GM21423 (cell line): ENCODE measurements around the gene DAND5.

ENCODE experiments used
- ATAC-seq: cut with Tn5 transposase; IDR thresholded peaks from one replicate; pipeline ENCODE4 v1.9.1; 2021; ENCODE audit warnings: mild to moderate bottlenecking, moderate library complexity; ENCODE audit not compliant: unreplicated experiment

Gene DAND5

DNA sequence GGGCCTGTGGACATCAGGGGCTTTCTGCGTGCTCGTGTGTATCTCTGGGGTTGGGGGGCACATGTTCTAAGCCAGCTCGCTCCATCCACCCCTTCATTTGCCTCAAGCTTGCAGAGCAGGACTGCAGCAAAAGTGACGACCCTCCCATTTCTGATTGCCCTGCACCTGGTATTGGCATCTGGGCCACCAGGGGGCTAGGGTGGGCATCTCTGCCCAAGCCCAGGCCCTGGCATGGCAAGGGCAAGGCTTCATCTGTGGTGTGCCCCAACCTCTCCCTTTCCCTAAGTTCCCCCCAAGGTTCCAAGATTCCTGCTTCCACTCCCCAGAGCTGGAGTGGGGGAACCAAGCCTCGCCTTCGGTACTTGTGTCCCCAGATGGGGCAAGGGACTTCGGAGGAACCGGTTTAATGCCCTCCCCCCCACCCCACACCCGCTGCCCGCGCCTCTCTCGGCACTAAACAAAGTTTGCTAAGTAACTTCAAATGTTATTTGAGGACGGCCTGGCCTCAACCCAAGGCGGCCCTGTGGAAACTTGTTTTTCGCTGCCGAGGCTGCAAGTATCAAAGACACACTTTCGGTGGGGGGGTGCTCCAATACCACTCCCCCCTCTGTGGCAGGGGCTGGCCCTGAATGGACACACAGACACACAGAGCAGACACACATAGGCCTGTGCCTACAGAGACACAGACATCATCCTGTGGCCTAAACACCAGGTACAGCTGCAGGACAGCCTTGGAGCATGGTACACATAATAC is 38.1 kb downstream of the DAND5 start:
- no peak for ATAC-seq

DNA sequence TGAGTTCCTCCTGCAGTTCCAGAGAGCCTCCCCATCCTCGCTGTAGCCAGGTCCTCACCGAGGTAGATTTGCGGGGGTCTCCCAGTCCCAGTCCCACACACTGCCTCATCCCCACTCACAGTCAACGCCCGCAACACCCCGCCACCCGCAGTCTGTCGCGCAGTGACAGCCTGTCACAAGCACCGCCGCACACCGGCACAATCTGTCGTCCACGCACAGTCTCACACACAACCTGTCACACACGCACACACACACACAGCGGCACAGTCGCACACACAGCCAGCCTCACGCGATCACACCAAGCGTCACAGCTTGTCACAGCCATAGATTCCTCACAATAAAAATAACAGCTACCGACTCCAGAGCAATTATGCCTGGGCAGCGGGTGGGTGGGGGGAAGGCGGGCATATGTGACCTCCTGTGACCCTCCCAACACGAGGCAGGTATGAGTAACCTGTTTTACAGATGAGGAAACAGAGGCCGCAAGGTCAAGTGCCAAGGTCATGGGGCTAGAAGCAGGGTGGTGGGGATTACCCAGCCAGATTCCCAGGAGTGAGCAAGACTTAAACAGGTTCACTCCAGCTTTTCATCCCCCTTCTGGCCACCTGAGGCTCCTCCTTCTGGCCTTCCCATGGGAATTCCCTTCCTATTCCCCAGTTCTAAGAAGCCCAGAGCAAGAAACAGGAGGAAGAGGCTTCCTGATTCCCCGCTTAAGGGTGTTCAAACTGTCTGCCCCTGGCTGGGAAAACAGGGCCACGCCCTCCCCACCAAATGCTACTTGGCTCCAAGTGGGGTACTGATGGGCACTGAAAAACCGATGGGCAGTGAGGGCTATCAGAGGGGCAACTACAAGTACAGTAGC is 39.8 kb downstream of the DAND5 start:
- no peak for ATAC-seq

DNA sequence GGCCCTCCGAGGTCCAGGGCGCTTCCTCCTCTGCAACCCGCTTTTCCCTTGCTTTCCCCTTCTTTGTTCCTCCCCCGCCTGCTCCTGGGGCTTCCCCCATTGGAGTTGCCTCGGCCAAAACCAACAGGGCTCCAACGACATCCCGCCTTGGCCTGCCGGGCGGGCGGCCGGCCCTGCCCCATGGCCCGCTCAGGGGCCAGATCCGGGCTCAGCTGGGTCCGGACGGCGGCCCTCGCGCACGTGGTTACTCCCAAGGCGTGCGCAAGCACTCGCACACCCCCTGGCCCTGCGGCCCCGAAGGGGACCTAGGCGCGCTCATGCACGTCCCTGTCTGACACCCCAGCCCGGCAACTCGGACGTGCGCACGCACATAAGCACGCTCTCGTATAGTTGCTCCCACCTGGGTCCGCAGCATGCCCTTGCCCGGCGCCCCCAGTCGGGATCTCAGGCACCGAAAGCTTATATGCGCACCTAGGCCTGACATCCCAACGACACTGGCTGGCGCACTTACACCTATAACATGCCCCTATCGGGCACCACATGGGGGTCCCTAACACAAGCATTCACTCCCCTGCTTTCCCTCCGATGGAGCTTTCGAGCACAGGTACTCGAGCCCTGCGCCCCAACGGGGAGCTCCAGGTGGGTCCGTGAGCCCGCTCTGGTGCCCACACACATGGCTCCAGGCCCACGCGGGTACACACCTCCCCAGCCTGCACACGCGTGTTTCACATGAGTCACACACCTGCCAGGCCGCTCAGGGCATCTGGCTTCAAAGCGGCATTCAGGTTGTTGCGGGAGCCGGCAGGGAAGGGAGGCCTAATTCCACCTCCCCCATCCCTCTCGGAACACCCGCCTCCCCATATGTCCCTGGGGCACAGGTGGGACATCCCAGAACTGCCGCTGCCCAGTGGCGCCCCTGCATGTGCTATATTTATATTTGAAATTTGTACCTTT is 40.9 kb downstream of the DAND5 start:
- no peak for ATAC-seq

DNA sequence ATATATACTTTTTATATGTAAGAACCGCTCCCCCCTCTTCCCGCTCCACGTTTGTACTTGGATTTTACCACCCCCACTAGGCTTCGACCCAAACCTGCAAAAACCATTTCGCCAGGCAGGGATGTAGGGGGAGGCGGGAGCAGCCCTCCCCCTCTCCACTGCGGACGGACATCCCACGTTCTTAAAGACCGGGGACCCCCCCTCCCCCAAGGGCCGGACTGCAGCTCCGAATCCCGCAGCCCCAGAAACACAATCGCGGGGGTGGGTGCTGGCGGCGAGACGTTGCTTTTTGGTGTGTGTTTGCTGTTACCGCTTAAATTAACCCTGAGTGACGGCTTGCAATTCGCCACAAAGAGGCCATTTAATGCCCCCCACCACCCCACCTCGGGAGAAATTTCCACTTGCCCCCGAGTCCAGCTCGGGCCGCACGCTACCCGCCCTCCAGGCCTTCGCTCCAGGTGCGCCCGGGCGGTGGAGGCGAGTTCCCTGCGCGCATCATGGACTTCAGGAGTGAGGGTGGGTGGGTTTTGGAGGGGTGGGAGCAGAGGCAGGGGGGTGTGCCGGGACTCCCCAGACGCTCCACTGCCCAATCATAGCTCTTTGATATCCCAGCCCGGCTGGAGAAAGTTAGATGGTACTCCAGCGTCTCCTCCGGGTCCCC is 41.7 kb downstream of the DAND5 start:
- ATAC-seq, result no peak

DNA sequence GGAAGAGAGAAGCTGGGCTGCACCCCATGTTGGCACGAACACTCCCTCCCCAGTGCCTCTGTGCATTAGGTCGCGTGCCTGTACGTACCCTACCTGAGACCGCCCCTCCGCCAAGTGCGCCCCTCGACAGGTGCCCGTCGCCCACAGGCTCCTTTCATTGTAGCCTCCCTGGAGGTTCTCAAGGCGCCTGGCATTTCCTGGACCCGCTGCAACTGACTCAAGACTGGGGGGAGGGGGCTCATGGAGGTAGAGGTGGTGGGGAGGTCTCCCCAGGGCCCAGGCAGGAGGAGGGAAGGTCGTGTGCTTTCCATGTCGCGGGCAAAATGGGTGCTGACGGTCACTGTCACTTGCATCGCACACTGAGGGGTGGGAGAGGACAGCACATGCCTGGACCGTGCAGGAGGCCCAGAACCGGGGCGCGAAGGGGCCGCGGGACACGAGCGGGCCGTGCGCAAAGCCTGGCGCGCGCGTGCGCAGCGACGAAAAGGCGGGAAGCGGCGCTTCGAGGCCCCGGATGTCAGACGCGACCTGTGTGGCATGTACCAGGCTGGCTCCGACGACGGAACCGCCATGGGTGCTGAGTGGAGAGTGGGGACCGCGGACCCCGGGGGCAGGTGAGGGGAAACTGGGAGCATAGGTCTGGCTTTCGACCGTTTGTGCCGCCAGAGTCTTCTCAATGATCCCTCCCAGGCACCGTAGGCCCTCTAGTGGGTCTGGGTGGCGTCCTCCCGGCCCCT is 42.4 kb downstream of the DAND5 start:
- ATAC-seq, result no peak

DNA sequence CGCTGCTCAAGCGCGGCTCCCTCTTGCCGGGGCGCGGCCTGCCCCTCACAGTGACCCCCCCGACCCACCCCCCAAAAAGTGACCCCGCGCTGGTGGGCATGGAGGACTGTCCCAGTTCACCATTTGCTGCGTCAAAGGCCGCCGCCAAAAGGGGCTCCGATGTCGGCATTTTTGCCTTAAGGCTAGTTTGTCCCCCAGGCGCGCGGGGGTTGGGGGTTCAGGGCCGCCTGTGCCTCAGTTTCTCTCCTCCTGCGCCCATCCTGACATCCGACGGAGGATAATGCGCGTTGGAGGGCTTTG is 43.0 kb downstream of the DAND5 start:
- ATAC-seq, result no peak

DNA sequence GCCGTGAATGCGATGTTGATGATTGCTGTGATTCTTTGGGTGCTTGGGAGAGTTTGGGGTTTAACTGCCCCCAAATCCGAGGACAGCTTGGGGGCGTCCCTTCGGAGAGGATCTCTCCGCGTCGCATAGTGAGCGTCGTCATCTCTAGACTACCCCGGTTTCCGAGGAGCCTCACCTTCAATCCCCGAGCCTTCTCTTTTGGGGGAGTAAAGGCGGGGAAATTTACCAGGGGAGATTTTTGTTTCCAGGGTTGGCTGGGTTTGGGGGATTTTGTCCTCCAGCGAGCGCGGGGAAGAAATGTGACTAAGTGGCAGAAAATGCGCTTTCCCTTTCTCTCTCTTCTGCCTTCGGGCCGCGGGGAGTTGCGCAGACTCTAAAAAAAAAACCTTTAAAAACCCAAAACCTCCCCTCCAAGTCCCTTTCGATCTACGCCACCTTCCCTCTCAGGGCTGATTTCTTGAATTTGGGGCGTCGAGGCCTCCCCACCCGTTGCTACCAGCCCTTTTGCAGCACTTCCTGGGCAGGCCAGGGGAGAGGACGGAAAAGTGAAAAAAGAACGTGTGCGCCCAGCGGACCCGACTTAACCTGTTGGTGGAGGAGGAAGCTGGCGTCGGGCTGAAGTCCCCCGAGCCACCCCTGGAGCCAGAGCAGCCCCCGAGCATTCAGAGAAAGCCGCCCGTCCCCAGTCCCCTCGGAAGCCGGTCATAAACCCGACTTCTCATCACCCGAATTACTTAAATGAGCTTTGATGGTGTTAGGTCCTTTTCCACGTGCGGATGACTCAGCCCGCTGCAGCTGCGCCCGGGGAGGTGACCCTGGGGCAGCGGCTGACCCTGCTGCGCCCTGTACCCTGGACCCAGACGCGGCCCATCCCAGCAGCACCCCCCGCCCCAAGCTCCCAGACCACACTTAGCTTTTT is 43.6 kb downstream of the DAND5 start:
- no peak for ATAC-seq

DNA sequence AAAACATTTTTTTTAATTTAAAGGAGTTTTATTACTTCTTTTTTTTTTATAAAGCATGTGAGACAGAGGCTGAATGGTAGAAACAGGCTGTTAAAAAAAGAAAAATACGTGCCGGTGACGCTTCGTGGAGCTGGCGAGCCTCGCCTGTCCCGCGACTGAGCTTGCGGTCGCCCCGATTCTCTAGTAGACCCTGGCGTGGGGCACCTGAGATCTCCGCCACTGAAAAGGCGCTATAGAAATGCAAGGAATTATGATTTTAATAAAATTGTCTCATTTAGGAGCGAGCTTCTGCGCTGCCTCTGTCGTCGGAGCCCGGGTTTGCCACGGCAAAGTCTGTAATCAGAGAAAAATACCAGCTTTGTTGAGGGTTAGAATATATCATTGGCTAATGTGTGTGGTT is 44.3 kb downstream of the DAND5 start:
- no peak for ATAC-seq

DNA sequence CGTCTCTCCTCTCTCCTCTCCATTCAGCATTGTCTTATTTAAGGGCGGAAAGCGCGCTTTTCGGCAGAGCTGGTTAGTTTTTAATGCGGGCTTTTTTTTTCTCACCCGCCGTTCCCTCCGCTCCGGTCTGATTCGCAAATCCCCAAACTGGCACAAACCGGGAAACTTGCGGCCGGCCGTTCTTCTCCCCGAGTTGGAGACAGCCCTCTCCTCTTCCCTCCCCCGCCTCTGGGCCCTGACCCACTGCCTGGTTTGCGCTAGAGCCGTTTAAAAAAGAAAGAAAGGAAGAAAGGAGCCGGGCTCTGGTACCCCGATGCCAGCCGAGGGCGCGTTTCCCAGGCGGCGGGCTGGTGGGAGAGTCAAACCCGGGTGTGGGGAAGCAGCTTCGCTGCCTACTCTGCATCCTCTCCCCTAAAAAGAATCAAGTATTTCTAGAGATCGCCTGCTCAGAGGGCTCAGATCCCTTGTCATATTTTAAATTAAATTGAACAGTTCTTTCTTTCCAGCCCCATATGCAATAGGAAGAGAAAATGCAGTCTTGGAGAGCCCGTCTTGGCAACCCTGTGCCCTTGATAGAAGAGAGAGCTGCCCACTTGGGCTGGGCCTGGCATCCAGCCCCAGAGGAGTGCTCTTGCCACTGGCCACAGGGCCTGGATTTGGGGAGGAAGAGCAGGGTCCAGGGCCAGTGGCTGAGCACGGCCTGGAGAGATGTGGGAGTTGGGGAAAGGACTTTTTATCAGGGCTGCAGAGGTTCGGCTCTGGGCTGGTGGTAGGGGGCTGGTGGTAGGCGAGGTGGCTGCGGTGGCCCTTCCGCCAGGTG is 44.9 kb downstream of the DAND5 start:
- ATAC-seq, result no peak

DNA sequence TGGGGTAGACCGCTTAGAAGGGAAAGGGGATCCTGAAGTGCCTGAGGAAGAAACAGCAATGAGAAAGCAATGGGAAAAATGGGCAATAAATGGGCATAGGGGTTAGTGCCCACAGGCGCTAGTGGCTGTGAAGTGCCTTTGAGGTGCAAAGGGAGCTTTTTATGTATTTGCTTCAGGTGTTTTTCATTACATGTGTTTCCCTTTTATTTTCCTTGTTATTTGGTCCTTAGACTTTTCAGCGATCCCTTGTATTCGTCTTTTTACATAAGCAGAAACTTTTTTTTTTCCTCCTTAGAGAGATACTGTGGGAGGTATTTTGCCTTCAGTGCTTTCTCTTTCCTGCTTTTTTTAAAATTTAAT is 45.5 kb downstream of the DAND5 start:
- ATAC-seq, result no peak

DNA sequence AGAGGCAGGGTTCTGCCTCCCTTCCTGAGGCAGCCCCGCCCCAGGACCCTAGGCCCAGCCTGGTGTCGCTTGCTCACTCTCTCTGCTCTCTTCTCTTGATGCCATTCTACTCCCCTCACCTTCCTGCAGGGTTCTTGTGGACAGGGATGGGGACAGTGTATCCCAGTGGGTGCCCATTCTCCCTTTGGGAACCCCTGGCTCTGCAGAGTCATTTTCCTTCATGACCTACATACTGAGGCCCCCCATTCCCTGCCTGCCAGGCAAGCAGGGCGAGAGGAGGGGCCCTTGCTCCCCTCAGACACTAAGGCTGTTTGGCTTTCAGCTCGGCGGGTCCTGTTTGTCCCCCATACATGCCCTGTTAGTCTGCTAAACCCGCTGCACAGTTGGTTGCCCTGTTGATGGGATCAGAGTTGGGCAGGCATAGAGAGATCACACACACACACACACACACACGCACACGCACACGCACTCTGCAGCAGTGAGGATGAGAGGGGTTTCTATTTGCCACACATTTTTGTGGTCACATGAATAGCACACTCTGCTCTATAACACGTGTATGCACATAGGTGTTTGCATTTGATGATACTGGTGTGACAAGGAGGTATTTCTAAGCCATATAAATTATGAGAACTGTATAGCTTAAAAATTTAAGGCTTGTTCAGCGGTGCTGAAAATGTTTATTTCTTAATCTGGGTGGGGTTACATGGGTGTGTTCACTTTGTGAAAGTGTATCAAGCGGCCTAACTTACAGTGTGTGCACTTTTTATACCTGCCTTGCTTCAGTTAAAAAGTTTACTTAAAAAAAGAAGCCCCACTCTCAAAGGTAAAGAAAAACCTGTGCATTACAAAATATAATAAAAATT is 46.2 kb downstream of the DAND5 start:
- ATAC-seq, result no peak

DNA sequence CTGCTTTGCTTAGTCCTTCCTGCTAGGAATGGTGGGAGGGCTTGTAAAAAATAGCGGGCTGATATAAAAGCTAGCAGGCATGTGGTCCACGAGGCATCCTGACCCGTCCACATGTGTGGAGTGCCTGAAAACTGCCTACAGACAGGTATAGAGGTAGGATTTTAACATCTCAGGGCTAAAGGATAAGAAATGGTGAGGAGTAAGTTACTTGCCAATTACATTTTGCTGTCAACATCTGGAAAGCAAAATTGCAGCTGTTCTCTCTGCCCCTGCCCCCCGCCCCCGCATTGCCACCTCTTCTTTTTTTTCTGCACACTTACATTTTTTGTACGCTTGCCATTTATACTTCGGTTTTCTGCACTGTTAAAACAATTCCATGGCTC is 46.9 kb downstream of the DAND5 start:
- ATAC-seq, result no peak

DNA sequence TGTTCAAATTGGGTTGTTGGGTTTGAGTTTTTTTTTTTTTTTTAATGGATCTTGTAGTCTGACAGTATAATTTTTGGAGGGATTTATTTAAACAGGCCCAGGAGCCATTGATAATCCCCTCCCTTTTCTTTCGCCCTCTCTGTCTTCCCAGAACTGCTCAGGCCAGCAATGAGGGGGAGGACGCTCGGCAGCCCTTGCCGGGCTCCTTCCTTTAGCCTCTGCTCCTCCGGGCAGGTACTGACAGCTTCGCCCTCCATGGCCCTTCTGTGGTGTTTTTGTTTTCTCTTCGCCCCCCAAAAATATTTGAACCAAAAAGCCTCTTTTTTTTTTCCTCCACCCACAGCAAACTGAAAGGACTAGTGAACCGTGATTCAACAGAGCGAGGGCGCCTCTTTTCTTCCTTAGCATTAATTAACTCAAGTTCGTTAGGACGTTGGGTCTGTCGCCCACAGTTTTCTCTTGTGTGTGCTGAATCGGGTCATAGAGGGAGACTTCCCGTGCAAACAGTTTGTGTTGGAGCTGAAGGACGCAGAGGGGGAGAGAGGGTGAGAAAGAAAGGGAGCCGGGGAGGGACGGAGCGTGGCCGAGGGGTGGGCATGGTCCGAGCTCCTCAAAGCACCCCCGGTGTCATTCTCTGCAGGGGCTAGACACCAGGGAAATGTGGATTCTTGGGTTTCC is 47.4 kb downstream of the DAND5 start:
- ATAC-seq, result no peak

DNA sequence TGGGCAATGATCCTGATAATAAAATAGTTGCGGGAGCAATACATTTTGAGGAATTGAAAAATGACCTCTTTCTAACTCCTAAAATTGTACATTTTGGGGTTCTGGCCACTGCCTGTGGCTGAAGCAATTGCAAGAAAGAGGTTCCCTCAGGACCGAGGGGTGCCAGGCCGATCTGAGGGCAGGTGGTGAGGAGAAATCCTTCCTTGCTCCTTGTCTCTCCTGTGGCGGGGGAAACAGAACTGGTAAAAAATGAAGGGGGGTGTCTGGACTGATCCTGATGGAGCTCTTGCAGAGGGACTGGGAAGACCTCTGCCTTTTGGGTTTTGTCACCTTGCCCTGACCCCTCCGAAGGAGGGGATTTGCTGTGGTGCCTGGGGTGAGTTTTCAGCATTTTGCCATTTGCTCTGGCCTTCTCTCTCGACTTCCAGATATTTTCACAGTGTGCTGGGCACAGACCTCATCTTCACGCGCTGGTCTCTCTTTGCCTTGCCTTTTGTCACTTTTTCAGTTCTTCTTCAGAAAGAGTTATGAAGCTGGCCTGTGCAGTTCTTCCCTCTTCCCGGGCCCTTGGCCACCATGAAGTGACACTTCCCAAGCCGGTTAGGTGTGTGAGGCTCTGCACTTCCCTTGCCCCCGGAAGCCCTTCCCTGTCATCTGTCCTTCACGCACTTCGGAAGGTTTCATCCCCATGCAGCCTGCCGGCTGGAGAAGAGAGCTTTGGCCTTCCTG is 48.1 kb downstream of the DAND5 start:
- no peak for ATAC-seq

DNA sequence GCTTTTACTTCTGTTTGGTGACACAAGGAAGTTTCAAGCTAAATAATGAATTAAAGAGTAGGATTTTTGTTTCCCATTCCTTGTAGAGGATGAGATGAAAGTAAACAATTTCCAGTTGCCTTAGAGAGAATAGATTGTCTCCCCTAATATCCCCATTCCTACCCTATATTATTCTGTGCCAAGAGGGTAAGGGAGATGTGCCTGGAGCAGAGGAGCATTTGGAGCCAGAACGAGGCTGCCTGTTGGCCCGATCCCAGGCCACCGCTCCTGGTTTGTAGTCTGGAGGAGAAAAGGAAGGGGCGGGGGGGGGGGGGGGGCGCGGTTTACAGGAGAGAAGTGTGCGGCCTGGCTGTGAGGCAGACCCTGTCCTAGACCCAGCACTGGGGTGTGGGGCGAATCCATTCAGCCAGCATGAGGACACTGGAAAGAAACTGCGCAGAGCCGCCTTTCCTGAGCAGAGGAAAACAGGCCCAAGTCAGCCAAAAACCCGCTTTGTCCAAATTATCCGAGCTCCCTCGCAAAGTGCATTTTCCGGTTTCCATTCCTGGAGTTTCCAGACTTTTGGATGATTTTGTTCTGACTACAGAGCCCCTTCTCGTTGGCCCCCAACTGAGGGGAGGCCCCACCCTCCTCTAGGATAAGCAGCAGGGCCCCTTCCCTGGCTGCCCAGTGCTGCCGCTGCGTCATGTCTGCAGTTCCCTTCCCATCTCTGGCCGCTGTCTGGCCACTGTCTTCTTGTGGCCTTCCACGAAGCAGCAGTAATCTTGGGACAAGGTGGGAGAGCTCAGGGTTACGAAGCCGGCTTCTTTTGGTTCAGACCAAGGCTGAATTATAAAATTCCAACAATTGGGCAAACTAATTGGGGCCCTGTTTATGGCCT is 48.9 kb downstream of the DAND5 start:
- ATAC-seq, result no peak
